Activated naive CD4-positive, alpha-beta T cell treated with anti-CD3 and anti-CD28 coated beads for 36 hours (primary cell): ENCODE data around the gene PAH. TPM values are rescaled to one million over a fixed set of nuclear protein-coding genes. Genes with fewer than 3 reads are reported as not detected.
A peak's percentile ranks its signal among the peaks of the same experiment; 100 is the strongest.

Experiments
- CTCF ChIA-PET: fragments of 350-600 bp; sonication (Branson Sonifier 250); formaldehyde crosslinking; loops from one replicate; lab custom pipeline; 2021; ENCODE audit warnings: antibody characterized with exemption; lab: Charles Lee
- DNase-seq: peaks from one replicate; pipeline ENCODE4 v3.0.0-alpha.2; 2020
- H3K27ac Mint-ChIP-seq: one replicate; pipeline ENCODE4 v1.8.0; 2021; ENCODE audit warnings: mild to moderate bottlenecking, mixed read lengths
- H3K27me3 Mint-ChIP-seq: one replicate; pipeline ENCODE4 v1.8.0; 2021; ENCODE audit warnings: low read depth, mixed read lengths
- H3K36me3 Mint-ChIP-seq: one replicate; pipeline ENCODE4 v1.8.0; 2021; ENCODE audit warnings: low read depth, mixed read lengths
- H3K4me1 Mint-ChIP-seq: one replicate; pipeline ENCODE4 v1.8.0; 2021; ENCODE audit warnings: low read depth, mixed read lengths
- H3K4me3 Mint-ChIP-seq: one replicate; pipeline ENCODE4 v1.8.0; 2021; ENCODE audit warnings: mild to moderate bottlenecking, moderate library complexity, mixed read lengths
- H3K9me3 Mint-ChIP-seq: one replicate; pipeline ENCODE4 v1.8.0; 2021; ENCODE audit warnings: mixed read lengths
- intact Hi-C: fragments of 100-400 bp; cut with micrococcal nuclease; formaldehyde crosslinking; loops from one replicate; pipeline ENCODE4 v1.15.1; 2023
- total RNA-seq, 2 experiments: library from RNA; stranded (reverse); gene quantifications; one replicate each; pipeline ENCODE4 v1.2.3, GENCODE V29; 2021

PAH gene
- total RNA-seq, 2 experiments from 2014 or later = not detected

DNA sequence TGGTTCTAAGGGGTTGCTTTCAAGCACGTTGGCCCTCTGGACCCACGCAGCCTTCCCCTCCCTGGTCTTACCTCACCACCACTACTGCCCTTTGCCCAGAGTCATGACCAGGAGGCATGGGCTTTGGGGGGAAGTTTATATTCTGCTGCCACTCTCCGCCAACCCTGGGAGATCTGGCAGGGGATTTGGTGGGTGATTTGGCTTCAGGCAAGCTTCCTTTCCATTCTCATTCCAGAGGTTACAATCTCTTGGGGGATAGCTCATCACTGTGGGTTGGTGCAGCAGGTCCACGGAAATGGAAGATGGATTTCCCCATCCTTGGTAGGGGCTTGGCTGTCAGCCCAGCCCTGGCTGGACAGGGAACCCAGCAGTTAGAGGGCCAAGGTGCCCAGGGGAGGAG is 6.3 kb downstream of the PAH start:
- Mint-ChIP-seq H3K36me3 (no peaks in the 10 kb centered on the region), H3K27ac (no peak overlapping the region), H3K9me3 (no peaks in the 10 kb centered on the region), H3K4me3 (no peak overlapping the region), H3K4me1 (no peaks in the 10 kb centered on the region), H3K27me3 (peaks cover 2% of the 10 kb centered on the region)
- DNase-seq = no peak
- intact Hi-C loops = no loop called here
- CTCF ChIA-PET = no interaction called here

DNA sequence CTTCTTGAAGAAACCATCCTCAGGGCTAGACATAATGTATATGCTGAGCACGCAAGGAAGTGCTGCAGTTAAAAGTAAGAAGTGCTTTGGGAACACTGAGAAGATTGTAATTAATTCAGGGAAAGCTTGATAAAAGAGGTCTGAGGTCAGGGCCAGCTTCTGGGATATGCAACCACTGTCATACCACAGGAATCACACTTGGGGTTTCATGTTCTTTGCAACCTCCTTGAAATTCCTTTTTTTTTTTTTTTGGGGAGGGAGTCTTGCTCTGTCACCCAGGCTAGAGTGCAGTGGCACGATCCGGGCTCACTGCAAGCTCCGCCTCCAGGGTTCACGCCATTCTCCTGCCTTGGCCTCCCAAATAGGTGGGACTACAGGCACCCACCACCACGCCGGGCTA is 6.9 kb downstream of the PAH start:
- intact Hi-C loops = no loop called here
- no peaks in the 10 kb centered on the region for H3K9me3 Mint-ChIP-seq
- H3K4me3 Mint-ChIP-seq = no peak overlapping the region
- H3K36me3 Mint-ChIP-seq = no peaks in the 10 kb centered on the region
- CTCF ChIA-PET = no interaction called here
- H3K27ac Mint-ChIP-seq = no peak overlapping the region
- DNase-seq = no peak
- no peaks in the 10 kb centered on the region for H3K4me1 Mint-ChIP-seq
- peaks cover 2% of the 10 kb centered on the region for H3K27me3 Mint-ChIP-seq

DNA sequence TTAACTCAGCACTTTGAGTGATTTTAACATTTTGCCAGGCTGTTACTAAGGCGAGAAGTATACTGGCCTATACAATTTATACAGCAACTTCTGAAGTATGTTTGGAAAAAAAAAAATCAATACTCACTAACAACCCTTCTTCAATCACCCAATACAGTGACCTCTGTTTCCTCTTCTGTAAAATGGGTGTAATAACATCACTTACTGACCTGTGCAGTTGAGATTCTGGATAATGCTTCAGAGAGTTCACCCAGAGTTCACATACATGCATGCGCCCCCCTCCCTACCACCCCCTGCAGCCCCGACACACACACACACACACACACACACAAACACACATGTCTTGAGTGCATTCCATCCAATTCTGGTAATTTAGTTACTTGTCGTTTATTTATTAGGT is 9.1 kb downstream of the PAH start:
- H3K27ac Mint-ChIP-seq = no peak overlapping the region
- H3K4me3 Mint-ChIP-seq = no peak overlapping the region
- H3K4me1 Mint-ChIP-seq = no peaks in the 10 kb centered on the region
- H3K9me3 Mint-ChIP-seq = no peaks in the 10 kb centered on the region
- CTCF ChIA-PET = no interaction called here
- intact Hi-C loops = no loop called here
- peaks cover 2% of the 10 kb centered on the region for H3K27me3 Mint-ChIP-seq
- no peaks in the 10 kb centered on the region for H3K36me3 Mint-ChIP-seq
- no peak for DNase-seq

- Mint-ChIP-seq H3K9me3 (no peaks in the 10 kb centered on the region), H3K4me1 (no peaks in the 10 kb centered on the region), H3K36me3 (no peaks in the 10 kb centered on the region), H3K27ac (no peak overlapping the region), H3K4me3 (no peak overlapping the region), H3K27me3 (no peaks in the 10 kb centered on the region)
- intact Hi-C loops = no loop called here
- no peak for DNase-seq
- CTCF ChIA-PET = no interaction called here
These were observed 11.8 kb downstream of the PAH start for GRCh38 chr12:102905229-102905628.

- no peak overlapping the region for H3K4me3 Mint-ChIP-seq
- intact Hi-C loops = no loop called here
- no peaks in the 10 kb centered on the region for H3K36me3 Mint-ChIP-seq
- no peak for DNase-seq
- no peaks in the 10 kb centered on the region for H3K9me3 Mint-ChIP-seq
- H3K27me3 Mint-ChIP-seq = no peaks in the 10 kb centered on the region
- H3K27ac Mint-ChIP-seq = no peak overlapping the region
- CTCF ChIA-PET = no interaction called here
- H3K4me1 Mint-ChIP-seq = no peaks in the 10 kb centered on the region
These were observed 13.6 kb downstream of the PAH start for GRCh38 chr12:102903337-102904007.

DNA sequence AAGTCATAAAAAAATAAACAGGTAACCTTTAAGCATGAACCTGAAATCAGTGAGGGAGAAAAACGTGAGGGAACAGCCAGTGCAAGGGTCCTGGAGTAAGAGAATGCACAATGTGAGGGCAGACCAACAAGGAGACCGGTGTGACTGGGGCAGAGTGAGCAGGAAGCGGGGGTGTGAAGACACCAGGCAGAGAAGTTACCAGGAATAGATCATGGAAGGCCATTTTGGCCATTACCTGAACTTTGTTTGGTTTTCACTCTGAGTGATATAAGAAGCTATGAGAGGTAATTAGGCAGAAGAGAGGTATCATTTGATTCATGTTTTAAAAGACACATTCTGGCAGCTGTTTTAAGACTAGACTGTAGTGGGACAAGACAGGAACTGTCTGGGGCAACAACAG is 15.0 kb downstream of the PAH start:
- no peaks in the 10 kb centered on the region for H3K9me3 Mint-ChIP-seq
- CTCF ChIA-PET = no interaction called here
- no peaks in the 10 kb centered on the region for H3K27me3 Mint-ChIP-seq
- no peaks in the 10 kb centered on the region for H3K36me3 Mint-ChIP-seq
- no peak overlapping the region for H3K27ac Mint-ChIP-seq
- H3K4me1 Mint-ChIP-seq = no peaks in the 10 kb centered on the region
- DNase-seq = no peak
- H3K4me3 Mint-ChIP-seq = no peak overlapping the region
- intact Hi-C loops = no loop called here

DNA sequence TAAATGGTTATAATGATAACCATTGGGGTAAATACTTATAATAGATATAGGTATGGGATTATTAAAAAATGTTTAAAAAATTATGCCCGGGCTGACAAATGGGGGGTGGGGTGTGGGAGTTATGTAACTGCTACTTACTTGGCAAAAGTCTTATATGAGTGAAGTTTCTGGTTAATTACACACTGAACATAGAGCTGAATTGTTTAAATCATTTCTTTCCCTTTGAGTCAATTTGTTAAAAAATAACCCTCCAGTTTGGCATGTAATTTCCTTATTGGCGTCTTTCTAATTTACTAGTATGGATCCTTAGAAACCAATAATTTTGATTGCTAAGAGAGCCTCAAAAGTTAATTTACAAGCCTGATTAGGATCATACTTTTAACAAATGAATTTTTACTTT is 16.7 kb downstream of the PAH start:
- no peaks in the 10 kb centered on the region for H3K4me1 Mint-ChIP-seq
- H3K4me3 Mint-ChIP-seq = no peak overlapping the region
- no peaks in the 10 kb centered on the region for H3K9me3 Mint-ChIP-seq
- H3K36me3 Mint-ChIP-seq = no peaks in the 10 kb centered on the region
- intact Hi-C loops = no loop called here
- no peak overlapping the region for H3K27ac Mint-ChIP-seq
- CTCF ChIA-PET = no interaction called here
- no peak for DNase-seq
- no peaks in the 10 kb centered on the region for H3K27me3 Mint-ChIP-seq

DNA sequence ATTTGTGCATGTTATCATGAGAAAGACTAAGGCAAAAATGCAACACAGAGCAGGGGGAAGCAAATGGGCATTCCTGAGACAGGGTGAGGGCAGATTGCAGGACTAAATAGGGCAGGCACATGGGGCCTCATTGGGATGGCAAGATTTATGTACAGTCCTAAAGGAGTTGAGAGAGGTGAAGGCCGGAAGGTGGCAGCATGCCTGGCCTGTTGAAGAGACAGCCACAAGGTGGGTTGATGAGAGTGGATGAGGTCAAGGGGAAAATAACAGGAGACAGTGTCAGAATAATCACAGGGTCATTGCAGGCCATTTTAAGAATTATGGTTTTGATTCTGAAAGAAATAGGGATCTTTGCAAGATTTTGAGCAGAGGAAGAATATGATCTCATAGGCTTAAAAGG is 21.0 kb downstream of the PAH start:
- H3K4me1 Mint-ChIP-seq = no peaks in the 10 kb centered on the region
- intact Hi-C loops = no loop called here
- CTCF ChIA-PET = interaction anchor here (0.6 kb wide), 1 partner anchor 13 kb away, joined by 3 read pairs; no protein-coding TSS in a partner anchor
- DNase-seq = no peak
- H3K27ac Mint-ChIP-seq = no peak overlapping the region
- no peaks in the 10 kb centered on the region for H3K27me3 Mint-ChIP-seq
- H3K4me3 Mint-ChIP-seq = no peak overlapping the region
- no peaks in the 10 kb centered on the region for H3K9me3 Mint-ChIP-seq
- no peaks in the 10 kb centered on the region for H3K36me3 Mint-ChIP-seq

DNA sequence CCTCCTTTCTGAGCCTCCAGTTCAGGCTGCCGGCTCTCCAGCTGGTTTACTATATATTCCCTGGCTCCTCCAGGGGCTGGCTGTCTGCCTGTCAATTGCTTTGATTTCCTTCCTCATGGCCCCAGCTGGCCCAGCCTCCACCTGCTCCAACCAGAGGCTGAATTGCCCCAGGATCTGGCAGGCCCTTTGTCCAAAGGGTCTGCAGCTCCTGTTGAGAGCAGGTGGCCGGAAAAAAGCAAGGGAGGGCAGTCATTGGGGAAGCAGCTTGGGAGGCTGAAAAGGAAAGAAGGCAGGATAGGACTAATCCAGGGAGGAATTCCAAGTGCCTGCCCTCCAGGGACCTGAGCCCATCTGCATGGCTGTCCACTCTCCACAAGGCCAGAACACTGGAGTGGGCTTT is 25.3 kb downstream of the PAH start:
- no peaks in the 10 kb centered on the region for H3K9me3 Mint-ChIP-seq
- H3K4me3 Mint-ChIP-seq = no peak overlapping the region
- H3K27ac Mint-ChIP-seq = no peak overlapping the region
- no peak for DNase-seq
- no peaks in the 10 kb centered on the region for H3K27me3 Mint-ChIP-seq
- no peaks in the 10 kb centered on the region for H3K4me1 Mint-ChIP-seq
- intact Hi-C loops = no loop called here
- CTCF ChIA-PET = interaction anchor here (1.0 kb wide), 1 partner anchor 8 kb away, joined by 6 read pairs; no protein-coding TSS in a partner anchor
- no peaks in the 10 kb centered on the region for H3K36me3 Mint-ChIP-seq

GRCh38 chr12:102888511-102888910 is 28.5 kb downstream of the PAH start:
- CTCF ChIA-PET = interaction anchor here (1.3 kb wide), 1 partner anchor 61 kb away, joined by 3 read pairs; no protein-coding TSS in a partner anchor
- H3K4me1 Mint-ChIP-seq = no peaks in the 10 kb centered on the region
- no peak for DNase-seq
- intact Hi-C loops = no loop called here
- H3K36me3 Mint-ChIP-seq = no peaks in the 10 kb centered on the region
- H3K4me3 Mint-ChIP-seq = no peak overlapping the region
- no peaks in the 10 kb centered on the region for H3K27me3 Mint-ChIP-seq
- no peaks in the 10 kb centered on the region for H3K9me3 Mint-ChIP-seq
- no peak overlapping the region for H3K27ac Mint-ChIP-seq

DNA sequence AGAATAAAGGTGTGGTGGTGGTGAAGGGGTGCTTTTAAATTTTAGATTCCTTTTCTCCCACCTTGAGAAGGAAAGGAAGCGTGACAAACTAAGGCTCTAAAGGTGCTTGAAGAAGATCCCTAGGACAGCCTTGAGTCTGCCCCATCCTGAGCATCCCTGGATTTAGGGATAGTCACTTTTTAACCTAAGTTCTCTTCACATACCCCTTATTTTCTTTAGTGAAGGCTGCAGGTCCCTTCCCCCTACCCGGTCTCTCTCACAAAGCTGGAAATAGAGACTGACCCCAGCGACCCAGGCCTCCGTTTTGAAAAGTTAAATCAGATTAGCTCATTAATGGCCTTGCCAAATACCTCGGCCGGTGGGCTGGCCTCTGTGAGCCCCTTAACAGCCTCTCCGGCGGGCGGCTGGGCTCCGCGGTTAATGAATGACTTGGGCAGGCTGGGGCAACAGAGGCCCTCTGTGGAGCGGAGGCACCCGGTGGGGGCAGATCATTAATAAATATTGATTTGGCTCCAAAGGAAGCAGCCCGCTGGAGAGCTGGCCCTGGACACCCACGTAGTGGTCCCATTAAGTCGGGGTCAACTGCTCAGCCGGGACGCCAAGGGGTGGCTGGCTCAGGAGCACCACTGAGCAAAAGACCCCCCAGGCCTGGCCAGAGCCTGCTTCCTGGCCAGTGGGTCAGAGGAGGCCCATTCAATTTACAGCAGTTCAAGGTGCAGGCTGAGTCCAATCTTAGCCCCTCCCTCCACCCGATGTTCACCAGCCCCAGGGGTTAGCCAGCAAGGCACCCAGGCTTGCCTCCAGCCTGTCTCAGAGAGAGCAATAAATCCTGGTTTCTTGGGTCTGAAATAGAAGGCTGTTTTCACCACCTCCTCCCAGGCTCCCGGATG is 31.8 kb downstream of the PAH start:
- no peak for DNase-seq
- Mint-ChIP-seq H3K27me3 (peaks cover 6% of the 10 kb centered on the region), H3K27ac (no peak overlapping the region), H3K9me3 (no peaks in the 10 kb centered on the region), H3K36me3 (no peaks in the 10 kb centered on the region), H3K4me1 (no peaks in the 10 kb centered on the region), H3K4me3 (no peak overlapping the region)
- CTCF ChIA-PET = no interaction called here
- intact Hi-C loops = no loop called here

DNA sequence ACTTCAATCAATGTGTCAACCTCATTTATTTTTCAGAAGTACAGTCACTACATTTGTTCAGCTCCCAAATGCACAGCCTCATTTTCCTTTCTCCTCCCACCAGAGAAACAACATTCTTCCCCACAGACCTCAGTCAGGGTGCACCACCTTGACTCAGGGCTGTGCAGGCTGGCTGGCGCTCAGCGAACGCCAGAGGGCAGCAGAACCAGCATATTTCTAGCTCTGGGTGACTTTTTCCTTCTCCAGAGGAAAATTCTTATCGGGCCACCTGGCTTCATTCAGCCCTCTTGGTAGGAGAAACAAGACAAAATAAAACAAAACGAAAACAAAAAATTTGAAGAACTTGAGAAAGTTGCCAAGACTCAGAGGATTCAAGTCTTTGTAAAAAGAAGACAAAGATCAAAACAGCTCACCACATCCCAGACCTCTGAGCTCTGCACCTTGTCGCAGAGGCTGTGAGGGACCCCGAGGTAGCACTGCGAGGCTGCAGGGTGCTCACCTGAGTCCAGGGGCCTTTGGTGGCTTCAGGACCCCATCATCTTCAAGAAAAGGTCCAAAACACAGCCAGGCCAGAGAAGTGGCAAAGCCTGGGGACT is 33.7 kb downstream of the PAH start:
- H3K27ac Mint-ChIP-seq = no peak overlapping the region
- H3K36me3 Mint-ChIP-seq = no peaks in the 10 kb centered on the region
- H3K4me1 Mint-ChIP-seq = no peaks in the 10 kb centered on the region
- H3K9me3 Mint-ChIP-seq = no peaks in the 10 kb centered on the region
- CTCF ChIA-PET = interaction anchor here (0.6 to 3.1 kb wide), 14 partner anchors 9 to 665 kb away, joined by 3 to 23 read pairs (median 3); no protein-coding TSS in a partner anchor
- peak; percentile 50 for DNase-seq
- peaks cover 8% of the 10 kb centered on the region for H3K27me3 Mint-ChIP-seq
- no peak overlapping the region for H3K4me3 Mint-ChIP-seq
- intact Hi-C loops = loop anchor here (1.0 to 2.0 kb wide), 4 partner anchors 57 to 665 kb away; no protein-coding TSS in a partner anchor
